Measurements from ENCODE around the gene TMEM248. TPM values are rescaled to one million over a fixed set of nuclear protein-coding genes. Genes with fewer than 3 reads are reported as not detected.
"Not testable (repeated sequence)": the region's sequence is repeated elsewhere in the genome, so short reads cannot be mapped to it uniquely, and the experiment has no call there.

TMEM248 gene
- total RNA-seq, 1 donor from 2014 or later: 46.9 TPM

- DNase-seq (ENCODE audit: low spot score in 2 of 2) (no peak), FAIRE-seq (no peak)
Observed at GRCh38 chr7:66907731-66908130, 13.3 kb upstream of the TMEM248 start.

- FAIRE-seq; DNase-seq (ENCODE audit: low spot score in 2 of 2): not testable (repeated sequence)
Observed at GRCh38 chr7:66908598-66908997, 12.4 kb upstream of the TMEM248 start.

- DNase-seq (ENCODE audit: low spot score in 2 of 2): no peak
- no peak for FAIRE-seq
Observed at GRCh38 chr7:66910789-66911188, 10.2 kb upstream of the TMEM248 start.

DNA sequence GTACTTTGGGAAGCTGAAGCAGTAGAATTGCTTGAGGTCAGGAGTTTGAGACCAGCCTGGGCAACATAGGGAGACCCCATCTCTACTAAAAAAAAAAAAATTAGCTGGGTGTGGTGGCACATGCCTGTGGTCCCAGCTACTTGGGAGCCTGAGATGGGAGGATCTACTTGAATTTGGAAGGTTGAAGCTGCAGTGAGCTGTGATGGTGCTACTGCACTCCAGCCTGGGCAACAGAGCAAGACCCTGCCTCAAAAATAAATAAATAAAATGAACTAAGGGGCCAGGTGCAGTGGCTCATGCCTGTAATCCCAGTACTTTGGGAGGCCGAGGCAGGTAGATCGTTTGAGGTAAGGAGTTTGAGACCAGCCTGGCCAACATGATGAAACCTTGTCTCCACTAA is 9.8 kb upstream of the TMEM248 start:
- not testable (repeated sequence) for DNase-seq (ENCODE audit: low spot score in 2 of 2); FAIRE-seq

DNA sequence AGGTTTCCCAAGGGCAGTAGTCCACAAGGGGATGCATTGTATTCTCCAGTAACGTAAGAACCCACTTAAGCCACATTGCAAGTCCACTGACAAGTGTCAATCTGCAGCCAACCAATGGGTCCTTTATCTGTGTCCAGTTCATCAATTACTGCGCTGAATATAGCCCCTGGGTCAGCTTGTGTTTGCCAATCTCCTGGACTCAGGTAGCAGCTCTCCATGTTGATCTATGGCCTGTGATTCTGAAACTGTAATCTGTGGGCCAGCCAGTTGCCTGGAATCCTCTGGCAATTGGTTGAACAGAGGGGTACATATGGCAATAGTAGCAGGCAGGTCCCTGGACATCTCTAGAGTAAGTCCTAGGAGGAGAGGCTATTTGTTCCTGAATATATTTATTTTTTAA is 8.8 kb upstream of the TMEM248 start:
- no peak for DNase-seq (ENCODE audit: low spot score in 2 of 2)
- no peak for FAIRE-seq

- FAIRE-seq: no peak
- DNase-seq (ENCODE audit: low spot score in 2 of 2): no peak
Observed at GRCh38 chr7:66913118-66914037, 7.6 kb upstream of the TMEM248 start.

- FAIRE-seq; DNase-seq (ENCODE audit: low spot score in 2 of 2): not testable (repeated sequence)
Observed at GRCh38 chr7:66917904-66918303, 3.1 kb upstream of the TMEM248 start.

GRCh38 chr7:66919304-66919703 is 1.7 kb upstream of the TMEM248 start:
- DNase-seq (ENCODE audit: low spot score in 2 of 2): no peak
- FAIRE-seq: no peak

- DNase-seq (ENCODE audit: low spot score in 2 of 2): no peak
- FAIRE-seq: no peak
Observed at GRCh38 chr7:66919704-66920103, 1.3 kb upstream of the TMEM248 start.

DNA sequence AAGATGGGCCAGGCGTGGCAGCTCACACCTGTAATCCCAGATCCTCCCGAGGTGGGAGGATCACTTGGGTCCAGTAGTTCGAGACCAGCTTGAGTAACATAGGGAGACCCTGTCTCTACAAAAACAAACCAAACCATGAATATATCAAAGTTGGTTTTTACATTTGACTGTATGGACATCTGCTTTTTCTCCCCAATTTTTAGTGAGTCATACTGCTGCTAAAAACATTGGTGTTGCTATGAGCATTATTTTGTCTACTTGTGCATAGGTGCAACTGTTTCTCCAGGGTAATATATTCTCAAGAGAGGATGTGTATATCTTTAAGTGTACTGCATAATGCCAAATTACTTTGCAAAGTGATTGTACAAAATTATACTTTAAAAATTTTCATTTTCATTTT is 769 bp upstream of the TMEM248 start:
- FAIRE-seq (no peak), DNase-seq (ENCODE audit: low spot score in 2 of 2) (no peak)

DNA sequence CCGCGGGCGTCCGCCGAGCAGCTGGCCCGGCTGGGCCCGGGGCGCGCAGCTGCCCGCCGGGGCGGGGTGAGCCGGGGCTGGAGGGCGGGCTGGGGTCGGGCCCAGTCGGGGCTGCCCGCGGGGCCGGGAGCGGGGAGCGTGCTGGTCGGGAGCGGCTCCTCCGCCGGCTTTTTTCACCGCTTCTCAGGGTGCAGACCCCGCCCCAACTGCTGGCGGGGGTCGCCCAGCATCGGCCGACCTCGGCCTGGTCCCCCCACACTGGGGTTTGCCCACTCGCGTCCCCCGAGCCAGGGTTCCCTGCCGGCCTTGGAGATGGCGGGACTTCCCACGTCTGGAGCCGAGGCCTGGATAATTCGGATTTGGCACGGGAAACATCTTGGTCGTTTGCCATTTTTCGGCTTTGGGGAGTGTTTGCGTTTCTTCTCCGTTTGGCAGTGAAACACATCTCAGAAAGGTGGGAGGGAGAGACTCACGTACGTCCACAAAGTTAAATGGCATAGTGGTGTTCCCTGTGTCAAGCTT is 432 bp downstream of the TMEM248 start:
- peak; percentile 51 to 59 for DNase-seq (ENCODE audit: low spot score in 2 of 2)
- no peak for FAIRE-seq

DNA sequence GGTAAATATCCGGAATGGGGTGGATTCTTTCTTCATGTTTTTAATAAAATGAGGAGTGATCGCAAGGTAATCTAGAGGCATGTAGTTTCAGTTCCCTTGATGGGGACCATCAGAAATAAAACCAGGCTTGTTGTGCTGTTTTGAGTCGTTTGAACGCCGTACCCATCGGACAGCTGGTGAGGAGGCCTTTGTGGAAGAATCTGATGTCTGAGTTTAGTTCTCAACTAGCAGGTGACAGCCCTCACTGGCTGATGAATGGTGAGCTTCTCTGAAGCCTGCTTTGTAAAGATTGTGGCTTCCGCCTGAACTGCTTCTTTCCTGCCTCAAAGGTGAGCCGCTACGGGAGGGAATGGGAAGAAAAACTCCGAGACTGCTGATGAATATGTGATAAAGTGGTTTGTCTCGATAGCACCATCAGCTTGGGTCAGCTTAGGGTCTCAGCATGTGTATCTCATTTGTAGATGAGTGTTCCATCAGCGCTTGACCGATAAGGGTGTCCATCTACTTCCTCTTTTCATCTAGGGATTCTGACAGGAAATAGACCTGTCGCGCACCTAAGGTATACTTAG is 977 bp downstream of the TMEM248 start:
- DNase-seq (ENCODE audit: low spot score in 2 of 2) (no peak), FAIRE-seq (no peak)

DNA sequence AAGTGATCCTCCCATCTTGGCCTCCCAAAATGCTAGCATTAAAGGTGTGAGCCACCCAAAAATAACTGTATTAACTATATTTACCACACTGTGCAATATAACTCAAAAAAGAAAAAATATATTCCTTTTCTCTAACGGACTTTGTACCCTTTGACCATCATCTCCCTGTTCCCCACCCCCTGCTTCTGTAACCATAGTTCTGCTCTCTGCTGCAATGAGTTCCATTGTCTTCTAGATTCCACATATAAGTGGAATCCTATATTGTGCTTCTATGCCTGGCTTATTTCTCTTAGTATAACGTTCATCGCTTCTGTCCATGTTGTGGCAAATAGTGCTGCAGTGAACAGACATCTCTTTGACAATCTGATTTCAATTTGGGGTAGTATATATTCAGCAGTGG is 4.2 kb downstream of the TMEM248 start:
- DNase-seq (ENCODE audit: low spot score in 2 of 2): no peak
- FAIRE-seq: no peak

DNA sequence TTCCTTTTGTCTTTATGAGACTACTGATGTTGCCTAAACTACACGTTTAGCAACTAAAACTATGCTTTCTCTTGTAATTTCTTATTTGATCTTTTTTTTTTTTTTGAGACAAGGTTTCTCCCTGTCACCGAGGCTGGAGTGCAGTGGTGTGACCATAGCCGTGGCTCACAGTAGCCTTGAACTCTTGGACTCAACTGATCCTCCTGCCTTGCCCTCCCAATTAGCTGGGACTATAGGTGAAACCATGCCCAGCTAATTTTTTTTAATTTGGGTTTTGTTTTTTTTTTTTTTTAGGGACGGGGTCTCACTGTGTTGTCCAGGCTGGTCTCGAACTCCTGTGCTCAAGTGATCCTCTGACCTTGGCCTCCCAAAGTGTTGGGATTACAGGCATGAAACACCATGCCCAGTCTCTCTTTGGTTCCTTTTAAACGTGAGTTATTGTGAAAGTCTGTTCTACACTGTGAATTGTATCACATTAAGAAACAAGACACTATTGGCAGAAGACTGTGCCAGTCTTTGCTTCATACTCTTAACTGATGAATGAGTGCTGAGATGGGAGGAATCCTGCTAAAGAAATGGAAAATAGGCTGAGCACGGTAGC is 6.4 kb downstream of the TMEM248 start:
- DNase-seq (ENCODE audit: low spot score in 2 of 2): no peak

DNA sequence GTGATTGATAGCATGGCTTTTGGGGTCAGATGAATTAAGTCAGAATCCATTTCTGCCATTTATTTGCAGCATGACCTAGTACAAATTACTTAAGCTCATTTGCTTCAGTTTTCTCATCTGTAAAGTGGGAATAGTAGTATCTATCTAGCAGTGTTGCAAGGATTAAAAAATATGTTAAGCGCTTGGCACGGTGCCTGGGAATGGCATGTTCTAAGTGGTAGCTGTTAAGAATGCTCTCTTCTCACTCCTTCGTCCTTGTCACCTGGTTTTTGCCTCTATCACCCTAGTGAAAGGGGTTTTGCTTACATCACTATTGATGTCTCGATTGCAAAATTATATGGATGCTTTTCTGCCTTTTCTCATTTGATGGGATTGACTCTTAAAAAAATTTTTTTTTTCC is 7.4 kb downstream of the TMEM248 start:
- FAIRE-seq (no peak), DNase-seq (ENCODE audit: low spot score in 2 of 2) (no peak)

More for the DNA sequence above, 6.4 kb downstream of the TMEM248 start:
- FAIRE-seq: no peak

- FAIRE-seq (no peak), DNase-seq (ENCODE audit: low spot score in 2 of 2) (no peak)
Observed at GRCh38 chr7:66929165-66929564, 8.1 kb downstream of the TMEM248 start.

DNA sequence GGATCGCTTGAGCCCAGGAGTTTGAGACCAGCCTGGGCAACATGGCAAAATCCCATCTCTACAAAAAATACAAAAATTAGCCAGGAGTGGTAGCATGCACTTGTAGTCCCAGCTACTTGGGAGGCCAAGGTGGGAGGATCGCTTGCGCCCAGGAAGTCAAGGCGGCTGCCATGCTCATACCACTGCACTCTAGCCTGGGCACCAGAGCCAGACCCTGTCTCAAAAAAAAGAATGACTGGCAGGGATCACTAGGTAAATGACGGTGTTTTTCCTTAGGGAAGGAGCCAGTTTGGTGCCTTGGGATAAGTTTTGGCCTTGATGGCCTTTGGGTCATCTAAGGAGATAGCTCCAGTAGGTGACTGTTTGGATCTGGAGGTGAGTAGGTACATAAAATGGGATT is 8.9 kb downstream of the TMEM248 start:
- FAIRE-seq (no peak), DNase-seq (ENCODE audit: low spot score in 2 of 2) (no peak)

- FAIRE-seq (no peak), DNase-seq (ENCODE audit: low spot score in 2 of 2) (no peak)
Observed at GRCh38 chr7:66930341-66930740, 9.3 kb downstream of the TMEM248 start.

GRCh38 chr7:66933469-66933868 is 12.4 kb downstream of the TMEM248 start:
- FAIRE-seq: no peak
- DNase-seq (ENCODE audit: low spot score in 2 of 2): no peak

DNA sequence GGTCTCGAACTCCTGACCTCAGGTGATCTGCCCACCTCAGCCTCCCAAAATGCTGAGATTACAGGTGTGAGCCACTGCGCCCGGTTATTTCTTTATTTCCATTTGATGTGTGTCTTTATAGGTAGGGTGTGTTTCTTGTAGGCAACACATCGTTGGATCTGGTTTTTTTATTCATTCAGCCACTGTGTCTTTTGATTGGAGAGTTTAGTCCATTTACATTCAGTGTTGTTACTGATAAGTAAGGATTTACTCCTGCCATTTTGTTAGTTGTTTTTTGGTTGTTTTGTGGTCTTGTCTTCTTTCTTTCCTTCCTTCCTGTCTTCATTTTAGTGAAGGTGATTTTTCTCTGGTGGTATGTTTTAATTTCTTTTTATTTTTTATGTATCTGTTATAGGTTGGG is 16.9 kb downstream of the TMEM248 start:
- FAIRE-seq: no peak
- DNase-seq (ENCODE audit: low spot score in 2 of 2): no peak

- FAIRE-seq (no peak), DNase-seq (ENCODE audit: low spot score in 2 of 2) (no peak)
Observed at GRCh38 chr7:66939325-66939724, 18.3 kb downstream of the TMEM248 start.

All from frontal cortex (tissue), 4 donors.